H1 (cell line): ENCODE results near the gene MGST1.

Source experiments
- ATF3 ChIP-seq: IDR thresholded peaks from 2 replicates; pipeline ENCODE4 v1.6.1; 2011; ENCODE audit warnings: low read depth, mild to moderate bottlenecking, low read length; ENCODE audit not compliant: insufficient read depth
- CEBPB ChIP-seq: IDR thresholded peaks from 2 replicates; pipeline ENCODE4 v1.6.1; 2012; ENCODE audit warnings: low read depth, low read length
- CTCF ChIP-seq, 3 experiments: IDR thresholded peaks; 1 replicate in 2 of 3; 2 replicates in 1 of 3; pipeline versions ENCODE4 v1.5.1 to v1.6.1; 2011; ENCODE audit warnings: low read length in 3 of 3, mild to moderate bottlenecking in 3 of 3, inconsistent platforms in 2 of 3, low read depth in 1 of 3, moderate library complexity in 1 of 3; ENCODE audit not compliant: insufficient read depth in 1 of 3; ENCODE audit errors: control extremely low read depth in 1 of 3
- EZH2 ChIP-seq: fragments of 200-600 bp; sonication (generic); IDR thresholded peaks from 2 replicates; pipeline ENCODE4 v1.7.1; 2012; ENCODE audit warnings: low read depth, mild to moderate bottlenecking, moderate library complexity, low read length, inconsistent platforms; ENCODE audit not compliant: severe bottlenecking
- GABPA ChIP-seq: IDR thresholded peaks from 2 replicates; pipeline ENCODE4 v1.6.1; 2011; ENCODE audit warnings: mild to moderate bottlenecking, low read length, moderate library complexity, borderline replicate concordance; ENCODE audit not compliant: insufficient read depth
- HDAC6 ChIP-seq: IDR thresholded peaks from one replicate; pipeline ENCODE4 v1.7.1; 2012; ENCODE audit warnings: low read depth, mild to moderate bottlenecking, inconsistent platforms, low read length, moderate library complexity
- POLR2A ChIP-seq, 2 experiments: IDR thresholded peaks; 1 replicate in 1 of 2; 2 replicates in 1 of 2; pipeline ENCODE4 v1.6.1; 2011; ENCODE audit warnings: low read depth in 2 of 2, low read length in 2 of 2, mild to moderate bottlenecking in 2 of 2; ENCODE audit errors: control extremely low read depth in 1 of 2
- RFX5 ChIP-seq: IDR thresholded peaks from 2 replicates; pipeline ENCODE4 v1.6.1; 2011; ENCODE audit warnings: low read depth, low read length, improper control_type of control experiment, borderline replicate concordance
- SIN3A ChIP-seq, 2 experiments: IDR thresholded peaks in 1 of 2; conservative IDR thresholded peaks in 1 of 2; 2 replicates each; pipeline ENCODE4 v1.6.1; 2011 to 2012; ENCODE audit warnings: low read length in 2 of 2, improper control_type of control experiment in 1 of 2, low read depth in 1 of 2, mild to moderate bottlenecking in 1 of 2
- TAF1 ChIP-seq: IDR thresholded peaks from 2 replicates; pipeline ENCODE4 v1.6.1; 2011; ENCODE audit warnings: mild to moderate bottlenecking, low read depth, low read length
- TCF12 ChIP-seq: IDR thresholded peaks from 2 replicates; pipeline ENCODE4 v1.6.1; 2011; ENCODE audit warnings: low read depth, mild to moderate bottlenecking, low read length
- TEAD4 ChIP-seq: IDR thresholded peaks from 2 replicates; pipeline ENCODE4 v1.6.1; 2012; ENCODE audit warnings: low read depth, low read length, inconsistent platforms, mixed read lengths
- USF2 ChIP-seq: IDR thresholded peaks from 2 replicates; pipeline ENCODE4 v1.6.1; 2011; ENCODE audit warnings: low read length, improper control_type of control experiment

GRCh38 chr12:16303939-16304338 lies 43.5 kb upstream of the MGST1 start:
- TF ChIP-seq RFX5 (no peak), CTCF (IDR thresholded peaks at IDR 0.05; ENCODE audit: control extremely low read depth in 1 of 3, insufficient read depth in 1 of 3, low read depth in 1 of 3, low read length in 3 of 3) (no peak), SIN3A (conservative IDR thresholded peaks at IDR 0.05 in 1 of 2, IDR thresholded peaks at IDR 0.05 in 1 of 2; ENCODE audit: low read depth in 1 of 2, low read length in 2 of 2) (no peak), CEBPB (no peak), TCF12 (no peak), ATF3 (no peak), TEAD4 (no peak), HDAC6 (no peak), USF2 (no peak), POLR2A (IDR thresholded peaks at IDR 0.05; ENCODE audit: control extremely low read depth in 1 of 2, low read depth in 2 of 2, low read length in 2 of 2) (no peak), GABPA (no peak), TAF1 (no peak), EZH2 (no peak)
